Measurements from ENCODE around the gene PWWP2B.
"Not testable (repeated sequence)": the region's sequence is repeated elsewhere in the genome, so short reads cannot be mapped to it uniquely, and the experiment has no call there.

Gene PWWP2B

GRCh38 chr10:132397036-132397541, at the start of gene PWWP2B:
PWWP2B (plus strand) TSS chr10:132397200; CDS start chr10:132397227, 27 bp downstream.
- DNase-seq (ENCODE audit: low read depth): no peak

GRCh38 chr10:132347211-132347930, 49.6 kb upstream of the PWWP2B start:
- no peak for DNase-seq (ENCODE audit: low read depth)

GRCh38 chr10:132347931-132348267, 49.1 kb upstream of the PWWP2B start:
- DNase-seq (ENCODE audit: low read depth): no peak

GRCh38 chr10:132349766-132350165, 47.2 kb upstream of the PWWP2B start:
- DNase-seq (ENCODE audit: low read depth): no peak

GRCh38 chr10:132350391-132350790, 46.6 kb upstream of the PWWP2B start:
- no peak for DNase-seq (ENCODE audit: low read depth)

GRCh38 chr10:132350946-132351345, 46.1 kb upstream of the PWWP2B start:
- DNase-seq (ENCODE audit: low read depth): no peak

GRCh38 chr10:132351611-132352010, 45.4 kb upstream of the PWWP2B start:
- no peak for DNase-seq (ENCODE audit: low read depth)

- not testable (repeated sequence) for DNase-seq (ENCODE audit: low read depth)
Measured at GRCh38 chr10:132352462-132353308, 44.3 kb upstream of the PWWP2B start.

- DNase-seq (ENCODE audit: low read depth): no peak
Measured at GRCh38 chr10:132353456-132354355, 43.3 kb upstream of the PWWP2B start.

GRCh38 chr10:132354356-132355094, 42.5 kb upstream of the PWWP2B start:
- DNase-seq (ENCODE audit: low read depth): no peak

GRCh38 chr10:132355297-132355696, 41.7 kb upstream of the PWWP2B start:
- DNase-seq (ENCODE audit: low read depth): no peak

GRCh38 chr10:132355754-132356153, 41.2 kb upstream of the PWWP2B start:
- no peak for DNase-seq (ENCODE audit: low read depth)

- no peak for DNase-seq (ENCODE audit: low read depth)
Measured at GRCh38 chr10:132356621-132357195, 40.3 kb upstream of the PWWP2B start.

- DNase-seq (ENCODE audit: low read depth): peak; percentile 10
Measured at GRCh38 chr10:132357286-132358058, 39.5 kb upstream of the PWWP2B start.

GRCh38 chr10:132359305-132360040, 37.5 kb upstream of the PWWP2B start:
- DNase-seq (ENCODE audit: low read depth): no peak

GRCh38 chr10:132360766-132361447, 36.1 kb upstream of the PWWP2B start:
- no peak for DNase-seq (ENCODE audit: low read depth)

GRCh38 chr10:132361581-132362101, 35.4 kb upstream of the PWWP2B start:
- no peak for DNase-seq (ENCODE audit: low read depth)

- DNase-seq (ENCODE audit: low read depth): no peak
Measured at GRCh38 chr10:132362151-132362611, 34.8 kb upstream of the PWWP2B start.

- DNase-seq (ENCODE audit: low read depth): no peak
Measured at GRCh38 chr10:132363376-132363775, 33.6 kb upstream of the PWWP2B start.
